K562 (cell line): Measurements from ENCODE around the gene ANKRD11. TPM values are rescaled to one million over a fixed set of nuclear protein-coding genes. Genes with fewer than 3 reads are reported as not detected.
A peak's percentile ranks its signal among the peaks of the same experiment; 100 is the strongest.

Experiments
- ATAC-seq: fragments of 200-7000 bp; cut with Tn5 transposase; 3 replicates; pipeline ENCODE4 v1.9.1; 2020; ENCODE audit warnings: moderate library complexity
- BruUV-seq: library from RNA; stranded (reverse); fragments of 400-500 nt; replicated peaks from 2 replicates; lab custom pipeline; 2021; lab: Mats Ljungman, UMichigan
- CTCF ChIA-PET: fragments of 300-600 bp; formaldehyde crosslinking; extraction: SDS; loops from one replicate; lab custom pipeline; 2021; ENCODE audit warnings: low intra/inter-chr PET ratio; lab: Yijun Ruan, JAX
- POLR2A ChIA-PET: fragments of 300-600, 350-650 bp; sonication (Branson Sonifier 250); formaldehyde crosslinking; extraction: SDS; loops from one replicate; lab custom pipeline; 2021; ENCODE audit warnings: antibody characterized with exemption, inconsistent platforms; lab: Yijun Ruan, JAX
- DNase-seq, 4 experiments: peaks; one replicate each; pipeline versions ENCODE4 v3.0.0 to v3.0.0-alpha.2; 2011 to 2018; ENCODE audit warnings: low spot score in 3 of 4, mixed read lengths in 3 of 4; ENCODE audit errors: extremely low read depth in 1 of 4
- FAIRE-seq: peaks from 2 replicates; lab custom pipeline; 2011; peaks lifted over from hg19 to GRCh38; lab: Jason Lieb, UNC
- H2AFZ ChIP-seq: 2 replicates; pipeline ENCODE4 v1.6.0; 2011; ENCODE audit warnings: low read depth, low read length, control low read depth, inconsistent platforms
- H3K27ac ChIP-seq: fragments of 200-600 bp; 3 replicates; pipeline ENCODE4 v1.8.0; 2011; ENCODE audit warnings: low read depth, mild to moderate bottlenecking, control low read depth, inconsistent platforms, low read length, moderate library complexity, mixed read lengths; ENCODE audit errors: extremely low read depth
- H3K27me3 ChIP-seq, 2 experiments: fragments of 300-600 bp in 1 of 2; 2 replicates in 1 of 2; 3 replicates in 1 of 2; pipeline versions ENCODE4 v1.6.0 to v1.8.0; 2011; ENCODE audit warnings: inconsistent platforms in 2 of 2, low read length in 2 of 2, mild to moderate bottlenecking in 1 of 2, mixed read lengths in 1 of 2, moderate library complexity in 1 of 2; ENCODE audit not compliant: control insufficient read depth in 2 of 2, insufficient read depth in 2 of 2
- H3K36me3 ChIP-seq: fragments of 300-600 bp; 3 replicates; pipeline ENCODE4 v1.8.0; 2011; ENCODE audit warnings: mild to moderate bottlenecking, low read length, inconsistent platforms; ENCODE audit not compliant: control insufficient read depth, insufficient read depth
- H3K4me1 ChIP-seq, 2 experiments: fragments of 200-600 bp in 1 of 2; replicated peaks in 1 of 2; 2 replicates in 1 of 2; 3 replicates in 1 of 2; pipeline versions ENCODE4 v1.5.1 to v1.8.0; 2011; ENCODE audit warnings: inconsistent platforms in 2 of 2, low read length in 2 of 2, mild to moderate bottlenecking in 1 of 2, mixed read lengths in 1 of 2, moderate library complexity in 1 of 2; ENCODE audit not compliant: control insufficient read depth in 2 of 2, insufficient read depth in 2 of 2
- H3K4me2 ChIP-seq: 2 replicates; pipeline ENCODE4 v1.6.1; 2011; ENCODE audit warnings: low read length, control low read depth, inconsistent platforms, mixed read lengths; ENCODE audit not compliant: insufficient read depth
- H3K4me3 ChIP-seq: fragments of 200-600 bp; sonication (generic), shearing (Covaris generic); 2 replicates; pipeline ENCODE4 v1.5.1; 2016; ENCODE audit warnings: control low read depth, inconsistent platforms
- H3K79me2 ChIP-seq: fragments of 200-600 bp; 3 replicates; pipeline ENCODE4 v1.8.0; 2011; ENCODE audit warnings: low read length, inconsistent platforms; ENCODE audit not compliant: control insufficient read depth, insufficient read depth
- H3K9ac ChIP-seq, 2 experiments: 2 replicates each; pipeline versions ENCODE4 v1.6.0 to v1.6.1; 2011; ENCODE audit warnings: low read depth in 2 of 2, low read length in 2 of 2, control low read depth in 1 of 2, inconsistent platforms in 1 of 2, mild to moderate bottlenecking in 1 of 2, mixed read lengths in 1 of 2; ENCODE audit not compliant: insufficient read depth in 1 of 2
- H3K9me1 ChIP-seq: one replicate; pipeline ENCODE4 v1.6.0; 2011; ENCODE audit warnings: inconsistent platforms, mild to moderate bottlenecking, low read length, moderate library complexity; ENCODE audit not compliant: control insufficient read depth, insufficient read depth
- H3K9me3 ChIP-seq: replicated peaks from 2 replicates; pipeline ENCODE4 v1.5.1; 2011; ENCODE audit warnings: low read depth, low read length, inconsistent platforms; ENCODE audit not compliant: control insufficient read depth, insufficient read depth
- H4K20me1 ChIP-seq: replicated peaks from 2 replicates; pipeline ENCODE4 v1.6.1; 2011; ENCODE audit warnings: low read length, inconsistent platforms, mixed read lengths; ENCODE audit not compliant: control insufficient read depth, insufficient read depth
- CSDE1 ChIP-seq, 2 experiments: fragments of 450-650 bp; IDR thresholded peaks; 2 replicates each; pipeline ENCODE4 v1.6.1; 2016; ENCODE audit warnings: mild to moderate bottlenecking in 1 of 2
- HLTF ChIP-seq: fragments of 450-650 bp; IDR thresholded peaks from 2 replicates; pipeline ENCODE4 v1.6.1; 2016
- NFIX ChIP-seq: fragments of 250-450 bp; sonication (Bioruptor Pico); IDR thresholded peaks from 2 replicates; pipeline ENCODE4 v1.4.0; 2020; ENCODE audit warnings: low read depth, mild to moderate bottlenecking, moderate library complexity
- NFYB ChIP-seq: IDR thresholded peaks from 2 replicates; pipeline ENCODE4 v1.6.1; 2011; ENCODE audit warnings: mild to moderate bottlenecking, moderate library complexity; ENCODE audit not compliant: insufficient read length; ENCODE audit errors: extremely low read depth
- PCBP2 ChIP-seq: fragments of 200-400 bp; formaldehyde crosslinking; IDR thresholded peaks from 2 replicates; pipeline ENCODE4 v1.6.1; 2018; ENCODE audit warnings: low read length, low read depth, mild to moderate bottlenecking, moderate library complexity; ENCODE audit not compliant: poor library complexity, severe bottlenecking
- POLR2G ChIP-seq: fragments of 200-400 bp; formaldehyde crosslinking; IDR thresholded peaks from 2 replicates; pipeline ENCODE4 v1.6.1; 2017; ENCODE audit warnings: low read depth, mild to moderate bottlenecking, antibody characterized with exemption, low read length, moderate library complexity
- RBM22 ChIP-seq: fragments of 200-400 bp; formaldehyde crosslinking; IDR thresholded peaks from 2 replicates; pipeline ENCODE4 v1.6.1; 2018; ENCODE audit warnings: low read length, low read depth; ENCODE audit not compliant: poor library complexity, severe bottlenecking
- RBM25 ChIP-seq: fragments of 200-400 bp; formaldehyde crosslinking; IDR thresholded peaks from 2 replicates; pipeline ENCODE4 v1.6.1; 2018; ENCODE audit warnings: low read length, low read depth, moderate library complexity; ENCODE audit not compliant: severe bottlenecking
- ZNF445 ChIP-seq: fragments of 250-450 bp; sonication (Bioruptor Pico); IDR thresholded peaks from 2 replicates; pipeline ENCODE4 v1.4.0; 2020; ENCODE audit warnings: low read depth, mild to moderate bottlenecking, moderate library complexity
- WGBS: fragments of 100-300 bp; shearing (Covaris generic); methylation state at CpG from one replicate; pipeline ENCODE4 v1.1.6; 2016; ENCODE audit warnings: low coverage, mixed read lengths; ENCODE audit not compliant: insufficient coverage; ENCODE audit errors: missing lambda C conversion rate; 5-methylcytosine and 5-hydroxymethylcytosine counted together
- in situ Hi-C: fragments of 300-500 bp; cut with MboI; formaldehyde crosslinking; loops from 4 replicates; pipeline ENCODE4 v1.15.0; 2018; ENCODE audit warnings: inconsistent platforms, mixed read lengths
- intact Hi-C: fragments of 100-400 bp; cut with micrococcal nuclease; formaldehyde crosslinking; loops from 2 replicates; pipeline ENCODE4 v1.14.2; 2022
- polyA plus RNA-seq, 8 experiments: library from polyadenylated mRNA; depleted of rRNA in 4 of 8; stranded (reverse) in 5 of 8; unstranded in 3 of 8; fragments of >200 nt; fragmentation: Nextera tagmentation in 2 of 8; fragmentation: Illumina TruSeq in 1 of 8; extraction: Ambion mirVana in 2 of 8; extraction: Trizol in 1 of 8; gene quantifications; 2 replicates each; pipeline versions ENCODE4 v1.2.1 to v1.2.3, GENCODE V29; 2011 to 2014; ENCODE audit warnings: inconsistent platforms in 1 of 8, missing spikeins in 1 of 8
- total RNA-seq, 7 experiments: library from RNA; depleted of rRNA in 6 of 7; stranded (reverse); fragments of >200 nt in 6 of 7; fragmentation: Illumina TruSeq in 2 of 7; extraction: Trizol in 2 of 7; gene quantifications; 2 replicates each; pipeline versions ENCODE4 v1.2.1 to v1.2.3, GENCODE V29; 2011 to 2021; ENCODE audit warnings: low replicate concordance in 1 of 7
- TF ChIP-seq, protein P1 (sequence below): fragments of 250-450 bp; sonication (Bioruptor Pico); IDR thresholded peaks from 2 replicates; pipeline ENCODE4 v1.8.0; 2021; ENCODE audit warnings: moderate library complexity, mild to moderate bottlenecking, inconsistent platforms
- TF ChIP-seq, protein P2 (sequence below): sonication (generic); formaldehyde crosslinking; IDR thresholded peaks from 2 replicates; pipeline ENCODE4 v1.8.1; 2023; ENCODE audit warnings: mild to moderate bottlenecking, missing genetic modification reagents

ANKRD11 gene
- total and polyA plus RNA-seq, 9 of the 15 experiments (the other 6 are each of a cell fraction or from before 2014, with no cell fraction given): 4.7 to 126 (median 31.7) TPM

DNA sequence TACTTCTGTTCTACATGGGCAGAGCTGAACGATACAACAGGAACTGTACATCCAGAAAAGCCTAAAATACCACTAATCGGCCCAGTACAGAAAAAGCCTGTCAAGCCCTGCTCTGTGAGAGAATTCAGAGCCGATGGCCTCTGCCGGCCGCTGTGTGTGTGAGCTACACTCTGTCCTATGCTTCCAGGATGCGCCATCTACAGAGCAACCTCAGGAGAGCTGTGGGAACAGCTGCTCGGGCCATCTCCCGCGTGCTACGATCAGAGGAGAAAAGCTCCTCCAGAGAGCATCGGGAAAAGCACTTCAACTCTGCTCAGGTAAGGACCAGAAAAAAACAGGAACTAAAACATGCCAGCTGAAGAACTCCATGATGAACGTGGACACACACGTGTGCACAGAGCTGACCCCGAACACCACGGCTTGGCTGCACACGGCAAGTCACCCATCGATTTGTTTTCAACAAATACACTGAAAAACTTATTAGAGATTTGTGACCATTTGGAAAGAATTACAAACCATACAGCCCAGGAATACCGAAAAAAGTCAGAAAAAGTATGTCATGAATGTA, 115.9 kb downstream of the ANKRD11 start (continued):
- TF ChIP-seq NFYB: no peak
- TF ChIP-seq RBM25: no peak
- no peak for TF ChIP-seq CSDE1 (IDR thresholded peaks at IDR 0.05)
- TF ChIP-seq ZNF445 (CRISPR knock-in tag): no peak
- TF ChIP-seq, protein P1, sequence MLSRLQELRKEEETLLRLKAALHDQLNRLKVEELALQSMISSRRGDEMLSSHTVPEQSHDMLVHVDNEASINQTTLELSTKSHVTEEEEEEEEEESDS (CRISPR knock-in tag): no peak
- TF ChIP-seq HLTF: no peak
- no peak for TF ChIP-seq NFIX (CRISPR knock-in tag)

DNA sequence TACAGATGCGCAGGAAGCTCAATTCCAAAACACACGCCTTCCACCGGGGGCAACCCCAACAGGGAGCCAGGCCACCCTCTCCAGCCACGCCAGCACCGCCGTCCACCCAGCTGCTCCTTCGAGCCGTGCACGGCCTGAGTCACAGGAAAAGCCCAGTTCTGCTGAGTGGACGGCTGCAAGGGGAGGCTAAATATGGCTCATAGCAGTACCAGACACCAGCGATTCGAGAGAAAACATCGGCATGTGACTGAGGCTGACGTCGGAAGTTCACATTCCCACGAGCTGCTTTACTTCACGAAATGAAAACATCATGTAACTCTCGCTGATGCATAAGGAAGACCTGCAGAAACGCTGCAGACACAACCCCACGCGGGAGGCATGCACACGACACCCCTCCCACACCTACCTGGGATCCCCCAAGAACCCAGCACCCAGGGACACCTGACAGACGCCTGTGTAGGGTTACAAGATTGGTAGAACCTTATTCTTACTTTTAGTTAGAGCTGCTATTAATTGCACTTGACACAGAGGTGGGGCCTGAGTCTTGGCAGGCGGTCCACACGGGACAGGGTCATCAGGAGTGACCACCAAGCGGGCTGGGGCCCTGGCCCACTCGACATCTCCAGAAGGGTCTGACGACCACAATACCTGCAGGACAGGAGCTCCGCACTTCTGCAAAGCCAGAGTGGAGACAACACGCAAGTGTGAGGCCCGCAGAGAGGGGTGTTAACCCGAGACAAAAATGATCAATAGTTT, 116.8 kb downstream of the ANKRD11 start:
- TF ChIP-seq, protein P2, sequence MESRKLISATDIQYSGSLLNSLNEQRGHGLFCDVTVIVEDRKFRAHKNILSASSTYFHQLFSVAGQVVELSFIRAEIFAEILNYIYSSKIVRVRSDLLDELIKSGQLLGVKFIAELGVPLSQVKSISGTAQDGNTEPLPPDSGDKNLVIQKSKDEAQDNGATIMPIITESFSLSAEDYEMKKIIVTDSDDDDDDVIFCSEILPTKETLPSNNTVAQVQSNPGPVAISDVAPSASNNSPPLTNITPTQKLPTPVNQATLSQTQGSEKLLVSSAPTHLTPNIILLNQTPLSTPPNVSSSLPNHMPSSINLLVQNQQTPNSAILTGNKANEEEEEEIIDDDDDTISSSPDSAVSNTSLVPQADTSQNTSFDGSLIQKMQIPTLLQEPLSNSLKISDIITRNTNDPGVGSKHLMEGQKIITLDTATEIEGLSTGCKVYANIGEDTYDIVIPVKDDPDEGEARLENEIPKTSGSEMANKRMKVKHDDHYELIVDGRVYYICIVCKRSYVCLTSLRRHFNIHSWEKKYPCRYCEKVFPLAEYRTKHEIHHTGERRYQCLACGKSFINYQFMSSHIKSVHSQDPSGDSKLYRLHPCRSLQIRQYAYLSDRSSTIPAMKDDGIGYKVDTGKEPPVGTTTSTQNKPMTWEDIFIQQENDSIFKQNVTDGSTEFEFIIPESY: peak; percentile 72; the same call in 1 of the 2 replicates
- TF ChIP-seq POLR2G (peak; percentile 47; the same call in 1 of the 2 replicates), PCBP2 (no peak), RBM22 (peak; percentile 61)
- DNase-seq (no peak), ATAC-seq (no peak), FAIRE-seq (peak; percentile 44)
- no peak overlapping the region for H2AFZ ChIP-seq
- H4K20me1 ChIP-seq: peaks cover 90% of the 10 kb centered on the region
- H3K4me1 ChIP-seq: peaks cover 27 to 31% of the 10 kb centered on the region in 2 experiments; a peak in 4 of 5 replicates
- WGBS: 87% methylated on average over 32 of the region's 32 CpGs
- no peak overlapping the region for H3K4me2 ChIP-seq
- ChIA-PET CTCF (no interaction called here), POLR2A (interaction anchor here (0.6 to 1.2 kb wide), 4 partner anchors 9 to 33 kb away, joined by 3 to 4 read pairs (median 4); no protein-coding TSS in a partner anchor)
- peaks cover 34% of the 10 kb centered on the region for H3K9me1 ChIP-seq
- no peak overlapping the region for H3K4me3 ChIP-seq
- H3K36me3 ChIP-seq: peaks cover 31% of the 10 kb centered on the region; the same call in 2 of the 3 replicates
- no peak overlapping the region for H3K9ac ChIP-seq
- no peaks in the 10 kb centered on the region for H3K9me3 ChIP-seq
- peaks cover 100% of the 10 kb centered on the region for H3K79me2 ChIP-seq
- in situ Hi-C loops (no loop called here), intact Hi-C loops (no loop called here)
- no peaks in the 10 kb centered on the region for H3K27me3 ChIP-seq
- BruUV-seq: no TSS peak
- no peak overlapping the region for H3K27ac ChIP-seq
